Endothelial cell (in vitro differentiated cells): ENCODE results near the gene MFSD11. TPM values are rescaled to one million over a fixed set of nuclear protein-coding genes. Genes with fewer than 3 reads are reported as not detected.

Source experiments
- DNase-seq: peaks from one replicate; pipeline ENCODE4 v3.0.0; 2021; ENCODE audit warnings: low spot score
- H3K27ac Mint-ChIP-seq: one replicate; pipeline ENCODE4 v1.8.0; 2021; ENCODE audit warnings: mixed read lengths, inconsistent platforms; ENCODE audit not compliant: unreplicated experiment
- H3K27me3 Mint-ChIP-seq: one replicate; pipeline ENCODE4 v1.8.0; 2021; ENCODE audit warnings: mild to moderate bottlenecking, moderate library complexity, mixed read lengths, inconsistent platforms; ENCODE audit not compliant: unreplicated experiment
- H3K36me3 Mint-ChIP-seq: one replicate; pipeline ENCODE4 v1.8.0; 2021; ENCODE audit warnings: mild to moderate bottlenecking, low read depth, mixed read lengths, inconsistent platforms; ENCODE audit not compliant: unreplicated experiment
- H3K4me1 Mint-ChIP-seq: one replicate; pipeline ENCODE4 v1.8.0; 2021; ENCODE audit warnings: mild to moderate bottlenecking, mixed read lengths, inconsistent platforms; ENCODE audit not compliant: unreplicated experiment
- H3K4me3 Mint-ChIP-seq: one replicate; pipeline ENCODE4 v1.8.0; 2021; ENCODE audit warnings: mild to moderate bottlenecking, mixed read lengths, inconsistent platforms; ENCODE audit not compliant: unreplicated experiment
- H3K9me3 Mint-ChIP-seq: one replicate; pipeline ENCODE4 v1.8.0; 2021; ENCODE audit warnings: mixed read lengths, inconsistent platforms; ENCODE audit not compliant: unreplicated experiment
- total RNA-seq: library from RNA; stranded (reverse); fragmentation: NEBNext Ultra II Directional; extraction: Animal tissue kit (Norgen Biotek cat#: 25700); gene quantifications from one replicate; pipeline ENCODE4 v1.2.1, GENCODE V29; 2021; ENCODE audit not compliant: unreplicated experiment
- TF ChIP-seq, protein P1 (sequence below): fragments of 200-600 bp; sonication (generic); IDR thresholded peaks from one replicate; pipeline ENCODE4 v1.5.0; 2021; ENCODE audit warnings: antibody characterized with exemption; ENCODE audit not compliant: unreplicated experiment

Gene MFSD11
- total RNA-seq, 1 donor from 2014 or later, result 37.3 TPM

DNA sequence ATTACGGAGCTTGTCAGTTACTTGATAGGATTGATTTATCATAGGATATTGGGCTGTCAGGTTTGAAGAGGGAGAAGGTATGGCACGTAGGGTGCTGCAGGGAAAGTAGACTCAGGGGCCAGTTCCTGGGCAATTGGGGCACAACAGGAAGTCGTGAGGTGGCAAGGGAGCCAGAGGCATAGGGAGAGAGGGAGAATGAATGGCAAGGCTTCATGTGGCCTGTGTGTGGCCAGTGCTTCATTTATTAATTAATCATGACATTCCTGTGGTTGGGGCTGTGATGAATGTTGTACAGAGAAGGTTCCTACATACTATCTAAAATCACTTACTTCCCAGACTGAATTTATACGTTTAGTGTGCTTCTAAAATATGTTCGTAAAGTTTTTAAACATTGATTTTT lies 19.3 kb downstream of the MFSD11 start:
- H3K9me3 Mint-ChIP-seq, result no peaks in the 10 kb centered on the region
- peaks cover 18% of the 10 kb centered on the region for H3K36me3 Mint-ChIP-seq
- peak overlapping the region; percentile 4 for H3K4me3 Mint-ChIP-seq
- no peaks in the 10 kb centered on the region for H3K27me3 Mint-ChIP-seq
- DNase-seq, result no peak
- H3K4me1 Mint-ChIP-seq, result no peaks in the 10 kb centered on the region
- H3K27ac Mint-ChIP-seq, result no peak overlapping the region
- TF ChIP-seq, protein P1, sequence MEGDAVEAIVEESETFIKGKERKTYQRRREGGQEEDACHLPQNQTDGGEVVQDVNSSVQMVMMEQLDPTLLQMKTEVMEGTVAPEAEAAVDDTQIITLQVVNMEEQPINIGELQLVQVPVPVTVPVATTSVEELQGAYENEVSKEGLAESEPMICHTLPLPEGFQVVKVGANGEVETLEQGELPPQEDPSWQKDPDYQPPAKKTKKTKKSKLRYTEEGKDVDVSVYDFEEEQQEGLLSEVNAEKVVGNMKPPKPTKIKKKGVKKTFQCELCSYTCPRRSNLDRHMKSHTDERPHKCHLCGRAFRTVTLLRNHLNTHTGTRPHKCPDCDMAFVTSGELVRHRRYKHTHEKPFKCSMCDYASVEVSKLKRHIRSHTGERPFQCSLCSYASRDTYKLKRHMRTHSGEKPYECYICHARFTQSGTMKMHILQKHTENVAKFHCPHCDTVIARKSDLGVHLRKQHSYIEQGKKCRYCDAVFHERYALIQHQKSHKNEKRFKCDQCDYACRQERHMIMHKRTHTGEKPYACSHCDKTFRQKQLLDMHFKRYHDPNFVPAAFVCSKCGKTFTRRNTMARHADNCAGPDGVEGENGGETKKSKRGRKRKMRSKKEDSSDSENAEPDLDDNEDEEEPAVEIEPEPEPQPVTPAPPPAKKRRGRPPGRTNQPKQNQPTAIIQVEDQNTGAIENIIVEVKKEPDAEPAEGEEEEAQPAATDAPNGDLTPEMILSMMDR, result no peak

DNA sequence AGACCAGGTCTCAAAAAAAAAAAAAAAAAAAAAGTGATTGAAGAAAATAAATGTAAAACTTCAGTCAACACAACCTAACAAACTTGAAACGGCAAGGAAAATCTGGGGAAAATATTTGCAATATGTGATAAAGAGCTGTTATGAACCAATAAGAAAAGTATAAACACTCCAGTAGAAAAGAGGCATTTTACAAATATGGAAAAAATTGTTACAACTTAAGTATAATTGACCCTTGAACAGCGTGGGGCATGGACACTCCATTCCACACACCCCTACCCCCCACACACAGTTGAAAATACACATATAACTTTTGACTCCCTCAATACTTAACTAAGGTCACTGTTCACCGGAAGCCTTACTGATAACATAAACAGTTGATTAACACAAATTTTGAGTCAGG lies 20.7 kb downstream of the MFSD11 start:
- Mint-ChIP-seq H3K4me3 (no peak overlapping the region), H3K36me3 (peaks cover 18% of the 10 kb centered on the region), H3K9me3 (no peaks in the 10 kb centered on the region), H3K27ac (no peak overlapping the region), H3K4me1 (no peaks in the 10 kb centered on the region), H3K27me3 (no peaks in the 10 kb centered on the region)
- DNase-seq, result no peak
- TF ChIP-seq, protein P1, result no peak

DNA sequence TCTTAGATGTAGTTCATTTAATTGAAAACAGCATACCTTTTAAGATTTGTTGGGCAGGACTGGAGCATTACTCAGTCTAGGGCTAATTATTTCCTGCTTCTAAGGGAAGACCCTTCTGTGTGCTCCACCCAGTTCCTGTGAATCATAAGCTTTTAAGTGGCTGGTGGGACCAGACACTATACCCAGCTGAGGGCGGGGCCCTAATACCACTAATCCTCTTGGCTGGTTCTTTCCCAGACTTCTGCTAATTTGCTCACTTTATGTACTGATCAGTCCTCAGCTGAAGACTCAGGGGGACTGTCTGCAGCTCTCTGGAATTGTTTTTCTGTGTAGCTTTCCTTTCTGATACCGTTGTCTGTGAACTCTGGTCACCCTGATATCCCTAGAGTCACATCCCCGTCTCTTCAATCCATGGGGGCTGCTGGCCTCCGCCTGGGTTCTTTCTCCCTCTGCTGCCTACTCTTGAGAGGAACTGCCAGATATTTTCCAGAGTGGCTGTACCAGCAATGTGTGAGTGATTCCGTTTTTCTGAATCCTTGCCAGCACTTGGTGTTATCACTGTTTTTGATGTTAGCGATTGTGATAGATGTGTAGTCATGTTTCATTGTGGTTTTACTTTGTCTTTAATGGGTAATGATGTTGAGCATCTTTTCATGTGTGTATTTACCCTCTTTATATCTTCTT lies 35.1 kb downstream of the MFSD11 start:
- Mint-ChIP-seq H3K27me3 (no peaks in the 10 kb centered on the region), H3K4me1 (peaks cover 4% of the 10 kb centered on the region), H3K36me3 (peaks cover 26% of the 10 kb centered on the region), H3K27ac (no peak overlapping the region), H3K9me3 (no peaks in the 10 kb centered on the region), H3K4me3 (peak overlapping the region; percentile 18)
- no peak for DNase-seq
- TF ChIP-seq, protein P1, result no peak

DNA sequence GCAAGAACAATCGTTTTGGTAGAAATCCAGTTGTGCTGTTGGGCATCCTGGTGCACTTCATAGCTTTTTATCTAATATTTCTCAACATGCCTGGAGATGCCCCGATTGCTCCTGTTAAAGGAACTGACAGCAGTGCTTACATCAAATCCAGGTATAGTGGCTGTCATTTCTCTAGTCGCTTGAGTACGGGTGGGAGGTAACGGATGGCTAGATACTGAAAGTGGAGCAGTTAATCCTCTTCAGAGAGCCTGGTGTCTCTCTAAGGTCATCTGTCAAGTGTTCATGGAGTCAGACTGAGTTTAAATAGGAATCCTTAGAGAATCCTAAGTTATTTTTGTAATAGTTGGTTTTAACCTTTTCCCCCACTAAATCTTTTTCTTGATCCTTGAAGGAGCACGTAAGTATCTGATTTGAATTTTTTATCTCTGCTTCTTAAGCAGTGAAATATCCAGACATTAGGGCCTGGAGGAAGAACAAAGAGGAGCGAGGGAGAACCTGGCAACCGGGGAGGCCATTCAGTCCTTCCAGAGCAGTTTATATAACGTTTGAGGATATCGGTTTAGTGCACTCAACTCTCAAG lies 37.2 kb downstream of the MFSD11 start:
- Mint-ChIP-seq H3K27me3 (no peaks in the 10 kb centered on the region), H3K27ac (no peak overlapping the region), H3K4me1 (peaks cover 4% of the 10 kb centered on the region), H3K36me3 (peaks cover 21% of the 10 kb centered on the region), H3K9me3 (no peaks in the 10 kb centered on the region), H3K4me3 (no peak overlapping the region)
- no peak for DNase-seq
- TF ChIP-seq, protein P1, result no peak
